Activated CD4-positive, alpha-beta T cell treated with anti-CD3 and anti-CD28 coated beads for 36 hours (primary cell): ENCODE measurements around the gene EIF5. TPM values are rescaled to one million over a fixed set of nuclear protein-coding genes. Genes with fewer than 3 reads are reported as not detected.

ENCODE experiments used
- total RNA-seq, 2 experiments: library from RNA; stranded (reverse); gene quantifications; one replicate each; pipeline ENCODE4 v1.2.3, GENCODE V29; 2021

The EIF5 gene
- total RNA-seq, 2 experiments from 2014 or later, result 222 to 234 TPM

Other genes with a start within 250 kb of the EIF5 start
- gene EXOC3L4, start 239.5 kb upstream of the EIF5 start, total RNA-seq, result not detected
- 1 to 10 TPM; 1.7 to 1.8 TPM for gene TNFAIP2, start 210.8 kb upstream of the EIF5 start, total RNA-seq
- gene MARK3, start 51.2 kb downstream of the EIF5 start, total RNA-seq, result 10 to 100 TPM; 57.3 to 64.9 TPM
- gene CKB, start 188.6 kb downstream of the EIF5 start, total RNA-seq, result 1 to 10 TPM; 3.4 to 4.0 TPM
- gene TRMT61A, start 195.0 kb downstream of the EIF5 start, total RNA-seq, result 1 to 10 TPM; 8.8 to 9.0 TPM
- 10 to 100 TPM; 24.2 to 25.1 TPM for gene BAG5, start 228.4 kb downstream of the EIF5 start, total RNA-seq
- 10 to 100 TPM; 39.6 to 41.7 TPM for gene COA8, start 228.7 kb downstream of the EIF5 start, total RNA-seq